Neuronal stem cell (in vitro differentiated cells): ENCODE data around the gene KCNAB1.

Experiments
- DNase-seq: peaks from one replicate; pipeline ENCODE4 v3.0.0-alpha.2; 2013; ENCODE audit warnings: low spot score
- H2AFZ ChIP-seq: one replicate; pipeline ENCODE4 v1.6.1; 2013; ENCODE audit warnings: mild to moderate bottlenecking, low read length, inconsistent platforms
- H2AK5ac ChIP-seq: 2 replicates; pipeline ENCODE4 v1.6.1; 2013; ENCODE audit warnings: low read depth, mild to moderate bottlenecking, inconsistent platforms, low read length, moderate library complexity, mixed read lengths
- H2BK120ac ChIP-seq: 2 replicates; pipeline ENCODE4 v1.6.1; 2013; ENCODE audit warnings: low read depth, mild to moderate bottlenecking, inconsistent platforms, low read length, moderate library complexity, mixed read lengths
- H2BK12ac ChIP-seq: one replicate; pipeline ENCODE4 v1.6.1; 2013; ENCODE audit warnings: low read length, inconsistent platforms
- H2BK15ac ChIP-seq: 2 replicates; pipeline ENCODE4 v1.6.1; 2013; ENCODE audit warnings: mild to moderate bottlenecking, low read length, inconsistent platforms, mixed read lengths
- H2BK5ac ChIP-seq: one replicate; pipeline ENCODE4 v1.6.1; 2013; ENCODE audit warnings: inconsistent platforms, mild to moderate bottlenecking, low read length, moderate library complexity
- H3K14ac ChIP-seq: one replicate; pipeline ENCODE4 v1.6.1; 2013; ENCODE audit warnings: low read length, inconsistent platforms
- H3K18ac ChIP-seq: 2 replicates; pipeline ENCODE4 v1.6.1; 2013; ENCODE audit warnings: low read length, inconsistent platforms
- H3K23ac ChIP-seq: 2 replicates; pipeline ENCODE4 v1.6.1; 2013; ENCODE audit warnings: low read depth, mild to moderate bottlenecking, mixed read lengths, low read length, inconsistent platforms; ENCODE audit not compliant: poor library complexity
- H3K27ac ChIP-seq: replicated peaks from 3 replicates; pipeline ENCODE4 v1.5.1; 2013; ENCODE audit warnings: low read length, inconsistent platforms
- H3K27me3 ChIP-seq, 3 experiments: 2 replicates each; pipeline ENCODE4 v1.6.1; 2013; ENCODE audit warnings: low read length in 3 of 3, mild to moderate bottlenecking in 2 of 3, inconsistent platforms in 1 of 3, low read depth in 1 of 3, mixed read lengths in 1 of 3, moderate library complexity in 1 of 3; ENCODE audit not compliant: control insufficient read depth in 3 of 3, insufficient read depth in 3 of 3
- H3K36me3 ChIP-seq, 2 donors: replicated peaks in 1 of 2; 2 replicates each; pipeline ENCODE4 v1.6.1; 2013; ENCODE audit warnings: low read length in 2 of 2; ENCODE audit not compliant: control insufficient read depth in 2 of 2, insufficient read depth in 2 of 2
- H3K4ac ChIP-seq: 2 replicates; pipeline ENCODE4 v1.6.1; 2013; ENCODE audit warnings: inconsistent platforms, mild to moderate bottlenecking, low read length, moderate library complexity
- H3K4me1 ChIP-seq, 2 donors: 1 replicate in 1 of 2; 2 replicates in 1 of 2; pipeline ENCODE4 v1.6.1; 2013; ENCODE audit warnings: low read length in 2 of 2, low read depth in 1 of 2; ENCODE audit not compliant: control insufficient read depth in 2 of 2, insufficient read depth in 1 of 2
- H3K4me2 ChIP-seq: one replicate; pipeline ENCODE4 v1.6.1; 2013; ENCODE audit warnings: mild to moderate bottlenecking, low read length, inconsistent platforms; ENCODE audit not compliant: insufficient read depth, poor library complexity, severe bottlenecking
- H3K4me3 ChIP-seq, 2 donors: 2 replicates each; pipeline ENCODE4 v1.5.1; 2013; ENCODE audit warnings: low read length in 2 of 2, mild to moderate bottlenecking in 2 of 2, inconsistent platforms in 1 of 2, moderate library complexity in 1 of 2
- H3K79me1 ChIP-seq: one replicate; pipeline ENCODE4 v1.6.1; 2013; ENCODE audit warnings: low read depth, mild to moderate bottlenecking, inconsistent platforms, low read length, moderate library complexity
- H3K9ac ChIP-seq: one replicate; pipeline ENCODE4 v1.6.1; 2013; ENCODE audit warnings: mild to moderate bottlenecking, low read depth, low read length, inconsistent platforms; ENCODE audit not compliant: poor library complexity
- H3K9me3 ChIP-seq, 2 donors: replicated peaks in 1 of 2; 2 replicates each; pipeline versions ENCODE3 to v1.6.1; 2013; ENCODE audit warnings: low read length in 2 of 2, mild to moderate bottlenecking in 2 of 2, inconsistent platforms in 1 of 2, low read depth in 1 of 2, mixed read lengths in 1 of 2, moderate library complexity in 1 of 2; ENCODE audit not compliant: control insufficient read depth in 2 of 2, insufficient read depth in 1 of 2
- H4K8ac ChIP-seq: one replicate; pipeline ENCODE4 v1.6.1; 2013; ENCODE audit warnings: low read depth, mild to moderate bottlenecking, inconsistent platforms, low read length, moderate library complexity
- H4K91ac ChIP-seq: one replicate; pipeline ENCODE4 v1.6.1; 2013; ENCODE audit warnings: low read length, low read depth, mild to moderate bottlenecking, inconsistent platforms; ENCODE audit not compliant: poor library complexity
- WGBS, 2 donors: extraction: QIAGEN DNeasy Blood & Tissue Kit; methylation state at CpG; one replicate each; pipeline ENCODE4 v1.1.7; 2013; ENCODE audit warnings: missing lambda C conversion rate in 2 of 2, mixed read lengths in 1 of 2; ENCODE audit not compliant: insufficient read length in 2 of 2, insufficient replicate concordance in 1 of 2; ENCODE audit errors: extremely low coverage in 2 of 2; 5-methylcytosine and 5-hydroxymethylcytosine counted together

Gene KCNAB1

DNA sequence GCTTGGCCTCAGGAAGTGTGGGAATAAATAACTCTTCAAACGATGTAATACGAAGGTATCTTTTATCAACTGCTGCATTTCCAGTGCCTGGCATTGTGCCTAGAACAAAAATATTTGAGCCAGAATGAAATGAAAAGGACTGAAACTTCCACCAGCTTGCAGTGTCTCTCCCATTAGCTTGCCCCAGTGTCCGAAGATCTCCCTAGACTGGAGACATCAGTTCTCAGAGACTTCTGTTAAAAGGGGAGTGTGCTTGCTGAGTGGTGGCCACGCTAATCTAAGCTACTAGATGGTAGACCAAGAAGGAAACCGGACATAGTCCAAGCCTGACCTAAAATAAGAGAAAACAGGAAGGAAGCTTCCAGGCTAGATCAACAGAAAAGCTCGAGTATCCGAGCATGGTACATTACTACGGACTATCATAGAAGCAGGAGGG is 28.6 kb downstream of the KCNAB1 start:
- Histone ChIP-seq H3K4me2 (no peak overlapping the region), H2BK5ac (no peak overlapping the region), H3K18ac (no peak overlapping the region), H3K9me3 (no peaks in the 10 kb centered on the region), H3K4ac (no peak overlapping the region), H3K14ac (no peak overlapping the region), H2BK12ac (no peak overlapping the region), H4K91ac (no peak overlapping the region), H3K23ac (no peak overlapping the region), H3K4me1 (peaks cover 2% of the 10 kb centered on the region in 2 donors), H2AK5ac (no peak overlapping the region), H4K8ac (no peak overlapping the region), H2BK120ac (no peak overlapping the region), H2AFZ (no peak overlapping the region), H3K27me3 (no peaks in the 10 kb centered on the region), H3K79me1 (no peaks in the 10 kb centered on the region), H3K4me3 (no peak overlapping the region), H3K36me3 (no peaks in the 10 kb centered on the region), H3K27ac (no peak overlapping the region), H3K9ac (no peak overlapping the region), H2BK15ac (no peak overlapping the region)
- DNase-seq, result no peak
- no CpG with 5 or more reads among the region's 8 CpGs for WGBS, 2 donors

DNA sequence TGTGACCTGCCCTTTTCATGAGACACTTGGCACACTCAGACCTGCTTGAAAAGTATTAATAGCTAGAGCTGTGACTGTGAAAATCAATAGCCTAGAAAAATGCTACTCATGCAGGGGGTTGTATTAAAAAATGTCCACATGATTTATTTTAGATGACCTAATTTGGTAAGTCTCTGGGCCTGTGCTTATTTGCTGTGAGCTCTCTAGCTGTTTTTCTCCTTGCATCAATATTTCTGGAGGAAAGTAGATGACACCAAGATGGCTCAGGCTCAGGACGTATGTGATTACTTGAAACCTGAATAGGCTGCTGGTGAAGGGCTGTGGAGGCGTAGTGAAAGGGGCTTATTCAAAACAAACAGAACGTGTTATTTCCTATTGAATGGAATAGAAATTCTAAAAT is 29.5 kb downstream of the KCNAB1 start:
- H3K18ac ChIP-seq, result no peak overlapping the region
- no CpG with 5 or more reads among the region's 3 CpGs for WGBS, 2 donors
- no peak overlapping the region for H4K91ac ChIP-seq
- H3K4me1 ChIP-seq, result peaks cover 2% of the 10 kb centered on the region in 2 donors
- no peaks in the 10 kb centered on the region for H3K36me3 ChIP-seq
- H3K4me3 ChIP-seq, result no peak overlapping the region
- no peak overlapping the region for H3K23ac ChIP-seq
- H2BK120ac ChIP-seq, result no peak overlapping the region
- H2AK5ac ChIP-seq, result no peak overlapping the region
- H2AFZ ChIP-seq, result peak overlapping the region; percentile 78
- H3K9me3 ChIP-seq, result no peaks in the 10 kb centered on the region
- H3K27me3 ChIP-seq, result no peaks in the 10 kb centered on the region
- no peak for DNase-seq
- H2BK15ac ChIP-seq, result no peak overlapping the region
- H3K4me2 ChIP-seq, result no peak overlapping the region
- no peak overlapping the region for H3K14ac ChIP-seq
- no peak overlapping the region for H4K8ac ChIP-seq
- H3K79me1 ChIP-seq, result no peaks in the 10 kb centered on the region
- no peak overlapping the region for H3K27ac ChIP-seq
- H2BK12ac ChIP-seq, result no peak overlapping the region
- H2BK5ac ChIP-seq, result no peak overlapping the region
- no peak overlapping the region for H3K4ac ChIP-seq
- no peak overlapping the region for H3K9ac ChIP-seq

DNA sequence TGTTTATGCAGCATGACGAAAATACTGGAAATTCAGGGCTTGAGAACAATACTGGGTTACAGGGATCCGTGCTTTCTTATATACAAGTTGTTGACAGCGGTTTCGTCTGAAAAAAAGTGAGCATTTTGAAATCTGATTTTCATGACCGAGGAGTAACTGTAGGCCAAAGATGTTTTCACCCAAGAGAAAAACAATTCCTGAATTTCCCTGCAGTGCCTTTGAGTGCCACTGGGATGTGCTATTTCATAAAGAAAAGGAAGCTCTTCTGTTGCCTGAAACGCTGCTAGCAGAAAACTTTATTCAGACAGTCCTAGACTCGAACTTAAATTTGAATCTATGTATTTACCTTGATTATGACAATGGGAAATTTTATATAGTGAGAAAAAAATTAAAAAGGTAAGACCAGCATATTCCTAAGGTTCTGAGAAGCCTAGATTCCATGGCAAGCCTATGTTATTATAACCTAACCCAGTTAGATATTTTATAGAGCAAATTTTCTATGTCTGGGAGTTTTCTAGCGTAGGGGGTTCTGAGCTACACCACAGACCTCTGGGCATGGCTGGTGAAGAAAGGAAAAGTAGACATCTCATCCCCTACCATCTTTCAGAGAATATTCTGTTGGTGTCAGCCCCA is 30.2 kb downstream of the KCNAB1 start:
- no peak overlapping the region for H3K4ac ChIP-seq
- H2BK12ac ChIP-seq, result no peak overlapping the region
- peaks cover 2% of the 10 kb centered on the region in 2 donors for H3K4me1 ChIP-seq
- H2BK15ac ChIP-seq, result no peak overlapping the region
- H3K23ac ChIP-seq, result no peak overlapping the region
- no peak overlapping the region for H2AK5ac ChIP-seq
- peak; percentile 44 for DNase-seq
- H3K9me3 ChIP-seq, result no peaks in the 10 kb centered on the region
- H3K4me3 ChIP-seq, result peak overlapping the region in 1 of 2 donors; percentile 20
- H3K79me1 ChIP-seq, result no peaks in the 10 kb centered on the region
- no peak overlapping the region for H3K27ac ChIP-seq
- no peak overlapping the region for H4K8ac ChIP-seq
- no peaks in the 10 kb centered on the region for H3K27me3 ChIP-seq
- WGBS, 2 donors, result no CpG with 5 or more reads among the region's 8 CpGs
- H3K36me3 ChIP-seq, result no peaks in the 10 kb centered on the region
- H3K4me2 ChIP-seq, result no peak overlapping the region
- H3K9ac ChIP-seq, result no peak overlapping the region
- no peak overlapping the region for H4K91ac ChIP-seq
- no peak overlapping the region for H2BK120ac ChIP-seq
- H3K18ac ChIP-seq, result no peak overlapping the region
- H2BK5ac ChIP-seq, result no peak overlapping the region
- H3K14ac ChIP-seq, result no peak overlapping the region
- H2AFZ ChIP-seq, result peak overlapping the region; percentile 78

DNA sequence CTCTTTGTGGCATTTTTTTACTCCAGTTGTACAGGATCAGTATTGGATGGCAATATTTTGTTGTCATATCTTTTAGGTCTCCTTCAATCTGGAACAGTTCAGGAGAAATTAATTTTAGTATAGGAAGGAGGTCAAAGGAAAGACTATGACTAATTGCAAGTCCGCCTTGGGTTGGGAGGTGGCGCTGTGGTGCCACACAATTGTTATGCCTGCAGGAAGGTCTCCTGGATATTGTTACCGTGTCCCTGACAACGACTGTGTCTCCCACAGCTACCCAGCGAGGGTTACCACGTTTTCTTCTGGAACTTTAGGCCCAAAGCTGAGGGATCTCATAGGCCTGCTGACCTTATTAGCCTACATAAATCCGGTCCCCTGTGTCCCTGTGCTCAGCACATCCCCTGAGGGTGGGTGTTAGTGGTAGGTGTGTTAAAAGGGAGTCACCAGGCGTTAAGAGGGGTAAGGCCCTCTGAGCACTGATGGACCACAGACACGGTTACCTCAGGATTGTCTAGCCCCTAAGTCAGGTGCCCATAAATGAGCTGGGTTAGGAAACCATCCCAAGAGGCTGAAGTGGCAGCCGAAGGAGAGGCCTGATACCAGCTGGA is 31.5 kb downstream of the KCNAB1 start:
- DNase-seq, result peak; percentile 61

More for the DNA sequence above, 31.5 kb downstream of the KCNAB1 start:
- peak overlapping the region; percentile 71 for H2AFZ ChIP-seq
- no peak overlapping the region for H3K23ac ChIP-seq
- H2BK12ac ChIP-seq, result no peak overlapping the region
- H4K91ac ChIP-seq, result no peak overlapping the region
- H3K79me1 ChIP-seq, result no peaks in the 10 kb centered on the region
- H4K8ac ChIP-seq, result no peak overlapping the region
- H3K4me1 ChIP-seq, result peaks cover 2% of the 10 kb centered on the region in 2 donors
- H2BK15ac ChIP-seq, result no peak overlapping the region
- peak overlapping the region; percentile 76 for H3K18ac ChIP-seq
- no peak overlapping the region for H3K4me3 ChIP-seq
- no CpG with 5 or more reads among the region's 10 CpGs for WGBS, 2 donors
- no peaks in the 10 kb centered on the region for H3K9me3 ChIP-seq
- no peak overlapping the region for H2AK5ac ChIP-seq
- H2BK5ac ChIP-seq, result no peak overlapping the region
- no peak overlapping the region for H3K4me2 ChIP-seq
- no peaks in the 10 kb centered on the region for H3K27me3 ChIP-seq
- H2BK120ac ChIP-seq, result no peak overlapping the region
- no peak overlapping the region for H3K14ac ChIP-seq
- H3K27ac ChIP-seq, result no peak overlapping the region
- H3K36me3 ChIP-seq, result no peaks in the 10 kb centered on the region
- H3K4ac ChIP-seq, result no peak overlapping the region
- no peak overlapping the region for H3K9ac ChIP-seq
